ENCODE results near the gene DOCK6. TPM values are rescaled to one million over a fixed set of nuclear protein-coding genes. Genes with fewer than 3 reads are reported as not detected.

Gene DOCK6
- total RNA-seq, 2 donors from 2014 or later = 12.7 to 49.4 TPM

DNA sequence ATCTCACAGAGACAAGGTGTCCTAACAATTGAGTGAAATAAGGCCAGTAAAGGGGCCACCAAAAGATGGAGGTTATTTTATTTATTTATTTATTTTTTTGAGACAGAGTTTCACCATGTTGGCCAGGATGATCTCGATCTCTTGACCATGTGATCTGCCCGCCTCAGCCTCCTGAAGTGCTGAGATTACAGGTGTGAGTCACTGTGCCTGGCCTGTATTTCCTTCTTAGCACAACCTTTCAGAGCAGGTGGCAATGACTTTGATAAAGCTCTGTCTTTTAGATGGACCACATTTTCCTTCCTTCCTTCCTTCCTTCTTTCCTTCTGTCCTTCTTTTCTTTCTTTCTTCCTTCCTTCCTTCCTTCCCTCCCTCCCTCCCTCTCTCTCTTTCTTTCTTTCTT lies 11.0 kb upstream of the DOCK6 start:
- H3K9me3 ChIP-seq = no peaks in the 10 kb centered on the region
- H3K27ac ChIP-seq = no peak overlapping the region
- no peak for DNase-seq (ENCODE audit: low spot score)
- H3K27me3 ChIP-seq = no peaks in the 10 kb centered on the region
- H3K4me3 ChIP-seq = no peak overlapping the region
- H3K36me3 ChIP-seq = no peaks in the 10 kb centered on the region
- TF ChIP-seq CTCF (IDR thresholded peaks at IDR 0.05) = no peak
- peaks cover 0 to 12% of the 10 kb centered on the region in 2 donors for H3K4me1 ChIP-seq

DNA sequence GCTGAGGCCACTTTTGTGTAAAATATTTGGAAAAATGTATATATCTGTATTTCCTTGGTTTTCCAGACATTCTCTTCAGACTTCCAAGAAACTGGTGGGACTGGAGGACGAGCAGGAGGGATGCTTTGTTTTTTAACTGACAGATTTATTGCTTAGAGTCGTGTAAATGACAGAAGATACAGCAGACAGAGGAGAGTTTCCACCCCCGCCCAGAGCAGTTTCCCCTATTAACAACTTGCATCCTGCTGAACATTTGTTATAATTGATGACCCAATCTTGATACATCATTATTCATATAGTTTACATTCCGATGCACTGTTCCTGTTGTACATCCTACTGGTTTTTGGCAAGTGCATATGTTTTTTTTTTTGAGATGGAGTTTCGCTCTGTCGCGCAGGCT lies 7.1 kb upstream of the DOCK6 start:
- Histone ChIP-seq H3K27me3 (no peaks in the 10 kb centered on the region), H3K9me3 (no peaks in the 10 kb centered on the region), H3K27ac (peak overlapping the region; percentile 55 to 75), H3K4me3 (no peak overlapping the region), H3K4me1 (peaks cover 0 to 24% of the 10 kb centered on the region in 2 donors), H3K36me3 (no peaks in the 10 kb centered on the region)
- no peak for DNase-seq (ENCODE audit: low spot score)
- TF ChIP-seq CTCF (IDR thresholded peaks at IDR 0.05) = no peak

GRCh38 chr19:11268783-11269267 lies 6.5 kb upstream of the DOCK6 start:
- DNase-seq (ENCODE audit: low spot score) = peak; percentile 84
- H3K27ac ChIP-seq = peak overlapping the region; percentile 55 to 75
- no peaks in the 10 kb centered on the region for H3K9me3 ChIP-seq
- no peaks in the 10 kb centered on the region for H3K27me3 ChIP-seq
- peaks cover 0 to 24% of the 10 kb centered on the region in 2 donors for H3K4me1 ChIP-seq
- TF ChIP-seq CTCF (IDR thresholded peaks at IDR 0.05) = no peak
- no peaks in the 10 kb centered on the region for H3K36me3 ChIP-seq
- no peak overlapping the region for H3K4me3 ChIP-seq

DNA sequence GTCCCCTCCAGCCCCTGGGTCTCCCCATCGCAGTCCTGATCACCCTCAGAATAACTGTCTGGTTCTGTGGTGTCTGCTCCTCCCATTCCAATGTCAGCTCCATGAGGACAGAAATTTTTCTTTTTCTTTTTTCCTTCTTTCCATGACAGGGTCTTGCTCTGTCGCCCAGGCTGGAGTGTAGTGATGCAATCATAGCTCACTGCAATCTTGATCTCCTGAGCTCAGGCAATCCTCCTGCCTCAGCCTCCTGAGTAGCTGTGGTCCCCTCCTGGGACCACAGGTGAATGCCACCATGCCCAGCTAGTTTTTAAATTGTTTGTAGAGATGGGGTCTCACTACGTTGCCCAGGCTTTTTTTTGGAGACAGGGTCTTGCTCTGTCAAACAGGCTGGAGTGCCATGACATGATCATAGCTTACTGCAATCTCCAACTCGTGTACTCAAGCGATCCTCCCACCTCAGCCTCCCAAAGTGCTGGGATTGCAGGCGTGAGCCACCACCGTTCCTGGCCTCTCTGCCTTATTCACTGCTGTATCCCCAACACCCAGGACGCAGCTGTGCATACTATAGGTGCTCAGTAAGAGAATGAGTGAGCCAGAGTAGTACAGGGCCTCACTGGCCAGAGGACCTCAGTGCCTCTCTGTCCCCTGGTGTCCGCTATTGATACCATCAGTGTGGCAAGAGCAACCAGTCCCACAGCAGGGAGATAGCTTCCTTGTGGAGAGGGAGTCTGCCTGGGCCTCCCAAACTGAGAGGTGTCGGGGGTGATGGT lies 5.2 kb upstream of the DOCK6 start:
- H3K9me3 ChIP-seq = no peaks in the 10 kb centered on the region
- no peak for TF ChIP-seq CTCF (IDR thresholded peaks at IDR 0.05)
- no peak overlapping the region for H3K4me3 ChIP-seq
- H3K4me1 ChIP-seq = peaks cover 0 to 28% of the 10 kb centered on the region in 2 donors
- H3K36me3 ChIP-seq = no peaks in the 10 kb centered on the region
- no peak for DNase-seq (ENCODE audit: low spot score)
- peak overlapping the region; percentile 55 to 75 for H3K27ac ChIP-seq
- no peaks in the 10 kb centered on the region for H3K27me3 ChIP-seq

DNA sequence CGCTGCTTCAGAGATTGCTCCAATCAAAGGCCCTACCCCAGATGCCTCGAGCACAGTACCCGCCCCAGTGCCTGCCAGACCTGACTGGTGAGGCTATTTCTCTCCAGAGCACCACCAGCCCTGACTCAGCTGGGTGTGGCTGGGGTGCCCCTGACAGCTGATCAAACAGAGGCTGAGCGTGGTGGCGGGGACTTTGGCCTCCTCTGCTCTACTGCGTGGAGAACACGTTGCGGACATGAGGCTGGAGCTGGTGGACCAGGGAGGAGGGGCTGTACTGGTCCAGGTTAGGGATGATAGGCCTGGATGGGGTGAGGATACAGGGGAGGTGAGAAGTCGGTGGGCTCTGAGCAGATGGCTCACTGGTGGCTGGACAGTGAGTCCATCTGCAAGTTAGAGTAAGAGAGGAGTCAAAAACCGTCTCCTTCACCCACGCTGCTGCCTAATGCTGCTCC lies 3.5 kb upstream of the DOCK6 start:
- Histone ChIP-seq H3K9me3 (no peaks in the 10 kb centered on the region), H3K27ac (peak overlapping the region in 1 of 2 donors; percentile 51), H3K4me1 (peaks cover 0 to 34% of the 10 kb centered on the region in 2 donors), H3K36me3 (no peaks in the 10 kb centered on the region), H3K27me3 (no peaks in the 10 kb centered on the region), H3K4me3 (no peak overlapping the region)
- no peak for TF ChIP-seq CTCF (IDR thresholded peaks at IDR 0.05)
- DNase-seq (ENCODE audit: low spot score) = no peak
